ENCODE results near the gene NUP88. TPM values are rescaled to one million over a fixed set of nuclear protein-coding genes. Genes with fewer than 3 reads are reported as not detected.

Gene NUP88
- total and polyA plus RNA-seq, 2 donors (not counting 3 experiments of a cell fraction or from before 2014, with no cell fraction given): 52.5 to 95.8 TPM

GRCh38 chr17:5429191-5429887, 9.9 kb upstream of the NUP88 start:
- H3K9ac ChIP-seq (replicated peaks; ENCODE audit: extremely low read depth, insufficient read depth, low read length): no peak overlapping the region
- H3K36me3 ChIP-seq (ENCODE audit: control insufficient read depth in 2 of 2, extremely low read depth in 1 of 2, insufficient read depth in 2 of 2, low read length in 2 of 2): peaks cover 24 to 54% of the 10 kb centered on the region in 2 experiments
- no peaks in the 10 kb centered on the region for H3K9me3 ChIP-seq (replicated peaks; ENCODE audit: control insufficient read depth, insufficient read depth, low read length)
- no peak overlapping the region for H3K4me3 ChIP-seq (replicated peaks in 1 of 3; ENCODE audit: insufficient read depth in 1 of 3, low read depth in 1 of 3, low read length in 3 of 3)
- intact Hi-C loops (cut with micrococcal nuclease) (no loop called here), dilution Hi-C loops (cut with MboI; ENCODE audit: extremely low pct_ligation_motif_present, low sequenced_read_pairs) (no loop called here)
- no peaks in the 10 kb centered on the region for H3K27me3 ChIP-seq (ENCODE audit: control insufficient read depth in 2 of 2, insufficient read depth in 2 of 2, low read length in 2 of 2)
- H4K20me1 ChIP-seq (replicated peaks; ENCODE audit: control insufficient read depth, extremely low read depth, insufficient read depth, low read length): no peaks in the 10 kb centered on the region
- H3K27ac ChIP-seq (ENCODE audit: insufficient read depth, low read depth, low read length): no peak overlapping the region
- no peak for FAIRE-seq
- H3K4me2 ChIP-seq (ENCODE audit: insufficient read depth, low read length): no peak overlapping the region
- DNase-seq (ENCODE audit: low read depth, low spot score): no peak
- H2AFZ ChIP-seq (ENCODE audit: low read depth, low read length): no peak overlapping the region
- TF ChIP-seq EZH2 (IDR thresholded peaks at IDR 0.05; ENCODE audit: borderline replicate concordance, low read depth, low read length, severe bottlenecking): no peak
- no peak for TF ChIP-seq MYC (IDR thresholded peaks at IDR 0.05; ENCODE audit: low read depth, low read length)
- TF ChIP-seq POLR2AphosphoS5 (IDR thresholded peaks at IDR 0.05; ENCODE audit: insufficient read depth, low read depth, low read length): no peak
- TF ChIP-seq POLR2A (IDR thresholded peaks at IDR 0.05; ENCODE audit: low read depth, low read length): no peak
- TF ChIP-seq CTCF (IDR thresholded peaks at IDR 0.05; ENCODE audit: extremely low read depth in 1 of 2, insufficient read depth in 1 of 2, low read depth in 1 of 2, low read length in 2 of 2): no peak
- no peak for TF ChIP-seq FOS (IDR thresholded peaks at IDR 0.05; ENCODE audit: borderline replicate concordance, insufficient read depth, low read length)
- TF ChIP-seq GATA2 (IDR thresholded peaks at IDR 0.05; ENCODE audit: insufficient read depth, insufficient read length, low read depth, low read length): no peak
- no peak for TF ChIP-seq MAX (IDR thresholded peaks at IDR 0.05; ENCODE audit: insufficient read depth, insufficient read length)
- TF ChIP-seq JUN (IDR thresholded peaks at IDR 0.05; ENCODE audit: borderline replicate concordance, insufficient read depth, insufficient read length, low read depth): no peak
- ChIA-PET CTCF (interaction anchor here (6.0 kb wide), 1 partner anchor 10 kb away, joined by 43 read pairs; the partner anchor contains the start of gene C1QBP), POLR2A (no interaction called here)
- no peaks in the 10 kb centered on the region for H3K79me2 ChIP-seq (ENCODE audit: control insufficient read depth, insufficient read depth, low read length)
- H3K4me1 ChIP-seq (ENCODE audit: control insufficient read depth, extremely low read depth, insufficient read depth, low read length): no peaks in the 10 kb centered on the region
- no TSS peak for BruUV-seq (replicated peaks)
- no peaks in the 10 kb centered on the region for H3K9me1 ChIP-seq (replicated peaks; ENCODE audit: control insufficient read depth, extremely low read depth, insufficient read depth, low read length)
